CD4-positive, alpha-beta memory T cell (primary cell): Measurements from ENCODE around the gene TMEM239. TPM values are rescaled to one million over a fixed set of nuclear protein-coding genes. Genes with fewer than 3 reads are reported as not detected.
A peak's percentile ranks its signal among the peaks of the same experiment; 100 is the strongest.
"Not testable (repeated sequence)": the region's sequence is repeated elsewhere in the genome, so short reads cannot be mapped to it uniquely, and the experiment has no call there.

ENCODE experiments used
- CTCF ChIA-PET: fragments of 350-600 bp; sonication (Branson Sonifier 250); formaldehyde crosslinking; loops from one replicate; lab custom pipeline; 2021; ENCODE audit warnings: inconsistent platforms; ENCODE audit not compliant: partially characterized antibody; lab: Charles Lee
- POLR2A ChIA-PET: fragments of 350-600 bp; sonication (Branson Sonifier 250); formaldehyde crosslinking; loops from one replicate; lab custom pipeline; 2021; ENCODE audit not compliant: partially characterized antibody; lab: Charles Lee
- DNase-seq, 5 donors: peaks; one replicate each; pipeline versions ENCODE4 v3.0.0 to v3.0.0-alpha.2; 2020 to 2022; ENCODE audit warnings: mixed read lengths in 1 of 5
- H3K27ac ChIP-seq: one replicate; pipeline ENCODE4 v1.7.0; 2013; ENCODE audit warnings: low read depth, low read length
- H3K27me3 ChIP-seq: 2 replicates; pipeline ENCODE4 v1.7.0; 2013; ENCODE audit warnings: mild to moderate bottlenecking, low read length, moderate library complexity; ENCODE audit not compliant: insufficient read depth
- H3K36me3 ChIP-seq: 2 replicates; pipeline ENCODE4 v1.7.0; 2013; ENCODE audit warnings: mild to moderate bottlenecking, low read length, moderate library complexity; ENCODE audit not compliant: insufficient read depth
- H3K4me1 ChIP-seq: 2 replicates; pipeline ENCODE4 v1.7.0; 2013; ENCODE audit warnings: mild to moderate bottlenecking, low read length, moderate library complexity; ENCODE audit not compliant: insufficient read depth
- H3K4me3 ChIP-seq, 2 donors: one replicate each; pipeline ENCODE4 v1.7.0; 2013; ENCODE audit warnings: low read length in 2 of 2, mild to moderate bottlenecking in 1 of 2
- H3K9me3 ChIP-seq, 2 donors: one replicate each; pipeline ENCODE4 v1.7.0; 2013; ENCODE audit warnings: low read length in 2 of 2, control low read depth in 1 of 2; ENCODE audit not compliant: control insufficient read depth in 1 of 2
- H3K27ac Mint-ChIP-seq, 7 donors: one replicate each; pipeline ENCODE4 v1.8.0; 2020 to 2021; ENCODE audit warnings: mixed read lengths in 7 of 7, mild to moderate bottlenecking in 6 of 7, inconsistent platforms in 3 of 7, moderate library complexity in 3 of 7
- H3K27me3 Mint-ChIP-seq, 2 donors: one replicate each; pipeline ENCODE4 v1.8.0; 2020 to 2021; ENCODE audit warnings: mixed read lengths in 2 of 2
- H3K36me3 Mint-ChIP-seq, 2 donors: one replicate each; pipeline ENCODE4 v1.8.0; 2020 to 2021; ENCODE audit warnings: mixed read lengths in 2 of 2, inconsistent platforms in 1 of 2, mild to moderate bottlenecking in 1 of 2
- H3K4me1 Mint-ChIP-seq, 4 donors: one replicate each; pipeline ENCODE4 v1.8.0; 2020 to 2021; ENCODE audit warnings: mixed read lengths in 4 of 4, mild to moderate bottlenecking in 1 of 4
- H3K4me3 Mint-ChIP-seq, 8 donors: one replicate each; pipeline ENCODE4 v1.8.0; 2020 to 2021; ENCODE audit warnings: mixed read lengths in 8 of 8, mild to moderate bottlenecking in 7 of 8, moderate library complexity in 6 of 8, inconsistent platforms in 3 of 8
- H3K9me3 Mint-ChIP-seq, 8 donors: one replicate each; pipeline ENCODE4 v1.8.0; 2020 to 2021; ENCODE audit warnings: mixed read lengths in 8 of 8, mild to moderate bottlenecking in 5 of 8, inconsistent platforms in 3 of 8, moderate library complexity in 1 of 8
- intact Hi-C: fragments of 100-400 bp; cut with micrococcal nuclease; formaldehyde crosslinking; loops from one replicate; pipeline ENCODE4 v1.15.1; 2023
- polyA plus RNA-seq, 2 donors: library from polyadenylated mRNA; unstranded; fragments of 300-500 nt; fragmentation: Illumina TruSeq; gene quantifications; one replicate each; pipeline ENCODE4 v1.2.3, GENCODE V29; 2021
- total RNA-seq, 2 experiments: library from RNA; stranded (reverse); gene quantifications; one replicate each; pipeline ENCODE4 v1.2.3, GENCODE V29; 2021

The TMEM239 gene
- total RNA-seq (not detected), polyA plus RNA-seq (not detected)

GRCh38 chr20:2816030-2816582 lies at the start of gene TMEM239:
TMEM239 (plus strand) TSS chr20:2816364; CDS start chr20:2816555, 191 bp downstream.
- H3K27ac ChIP-seq = no peak within 1 kb of the TSS
- Mint-ChIP-seq H3K4me1 (peaks cover 0 to 12% (median 5%) of the 10 kb centered on the region in 4 donors), H3K4me3 (no peak within 1 kb of the TSS), H3K27me3 (peaks cover 15 to 27% of the 10 kb centered on the region in 2 donors), H3K27ac (peak within 1 kb of the TSS in 1 of 7 donors; percentile 70), H3K36me3 (peaks cover 0 to 3% of the 10 kb centered on the region in 2 donors), H3K9me3 (peaks cover 0 to 16% (median 9%) of the 10 kb centered on the region in 8 donors)
- DNase-seq = no peak
- H3K27me3 ChIP-seq = peaks cover 5% of the 10 kb centered on the region
- CTCF ChIA-PET = no interaction called here
- peaks cover 0 to 4% of the 10 kb centered on the region in 2 donors for H3K9me3 ChIP-seq
- intact Hi-C loops = no loop called here
- POLR2A ChIA-PET = no interaction called here
- no peaks in the 10 kb centered on the region for H3K4me1 ChIP-seq
- H3K36me3 ChIP-seq = no peaks in the 10 kb centered on the region
- H3K4me3 ChIP-seq = no peak within 1 kb of the TSS

- Histone ChIP-seq H3K36me3 (no peaks in the 10 kb centered on the region), H3K27ac (no peak overlapping the region), H3K4me1 (no peaks in the 10 kb centered on the region), H3K4me3 (no peak overlapping the region), H3K27me3 (no peaks in the 10 kb centered on the region), H3K9me3 (no peaks in the 10 kb centered on the region)
- Mint-ChIP-seq H3K27me3 (peaks cover 7 to 15% of the 10 kb centered on the region in 2 donors), H3K27ac (no peak overlapping the region), H3K9me3 (no peaks in the 10 kb centered on the region), H3K36me3 (no peaks in the 10 kb centered on the region), H3K4me1 (peaks cover 0 to 5% (median 0%) of the 10 kb centered on the region in 4 donors), H3K4me3 (no peak overlapping the region)
- no peak for DNase-seq
- intact Hi-C loops = no loop called here
- CTCF ChIA-PET = interaction anchor here (1.3 kb wide), 1 partner anchor 15 kb away, joined by 3 read pairs; no protein-coding TSS in a partner anchor
- POLR2A ChIA-PET = interaction anchor here (0.8 kb wide), 1 partner anchor 54 kb away, joined by 3 read pairs; no protein-coding TSS in a partner anchor
Observed at GRCh38 chr20:2767768-2768631, 48.2 kb upstream of the TMEM239 start.

GRCh38 chr20:2768632-2769015 lies 47.5 kb upstream of the TMEM239 start:
- Histone ChIP-seq H3K4me1 (no peaks in the 10 kb centered on the region), H3K36me3 (no peaks in the 10 kb centered on the region), H3K27ac (no peak overlapping the region), H3K27me3 (no peaks in the 10 kb centered on the region), H3K9me3 (no peaks in the 10 kb centered on the region), H3K4me3 (no peak overlapping the region)
- POLR2A ChIA-PET = no interaction called here
- DNase-seq = no peak
- CTCF ChIA-PET = interaction anchor here (1.6 kb wide), 1 partner anchor 15 kb away, joined by 6 read pairs; no protein-coding TSS in a partner anchor
- H3K4me1 Mint-ChIP-seq = peaks cover 0 to 5% (median 0%) of the 10 kb centered on the region in 4 donors
- H3K9me3 Mint-ChIP-seq = no peaks in the 10 kb centered on the region
- H3K4me3 Mint-ChIP-seq = no peak overlapping the region
- no peaks in the 10 kb centered on the region for H3K36me3 Mint-ChIP-seq
- intact Hi-C loops = no loop called here
- H3K27ac Mint-ChIP-seq = no peak overlapping the region
- H3K27me3 Mint-ChIP-seq = peaks cover 7 to 15% of the 10 kb centered on the region in 2 donors

GRCh38 chr20:2770091-2770490 lies 46.1 kb upstream of the TMEM239 start:
- H3K4me1 ChIP-seq, H3K36me3 ChIP-seq, H3K4me3 Mint-ChIP-seq, H3K27me3 ChIP-seq, H3K27ac ChIP-seq, DNase-seq, H3K9me3 ChIP-seq, H3K36me3 Mint-ChIP-seq, H3K9me3 Mint-ChIP-seq, H3K4me1 Mint-ChIP-seq, H3K27ac Mint-ChIP-seq, H3K4me3 ChIP-seq, POLR2A ChIA-PET, intact Hi-C loops: not testable (repeated sequence)
- H3K27me3 Mint-ChIP-seq = peaks cover 7 to 18% of the 10 kb centered on the region in 2 donors
- CTCF ChIA-PET = interaction anchor here (1.6 kb wide), 1 partner anchor 17 kb away, joined by 6 read pairs; no protein-coding TSS in a partner anchor

GRCh38 chr20:2771631-2772080 lies 44.5 kb upstream of the TMEM239 start:
- Histone ChIP-seq H3K9me3 (no peaks in the 10 kb centered on the region), H3K4me1 (no peaks in the 10 kb centered on the region), H3K4me3 (no peak overlapping the region), H3K36me3 (no peaks in the 10 kb centered on the region), H3K27me3 (no peaks in the 10 kb centered on the region), H3K27ac (no peak overlapping the region)
- Mint-ChIP-seq H3K27ac (no peak overlapping the region), H3K9me3 (peaks cover 0 to 2% (median 0%) of the 10 kb centered on the region in 8 donors), H3K36me3 (no peaks in the 10 kb centered on the region), H3K27me3 (peaks cover 7 to 18% of the 10 kb centered on the region in 2 donors), H3K4me3 (no peak overlapping the region), H3K4me1 (peaks cover 0 to 5% (median 0%) of the 10 kb centered on the region in 4 donors)
- ChIA-PET POLR2A (no interaction called here), CTCF (no interaction called here)
- DNase-seq = no peak
- intact Hi-C loops = no loop called here

GRCh38 chr20:2773812-2774211 lies 42.4 kb upstream of the TMEM239 start:
- ChIA-PET CTCF (interaction anchor here (0.9 kb wide), 1 partner anchor 21 kb away, joined by 3 read pairs; no protein-coding TSS in a partner anchor), POLR2A (no interaction called here)
- Histone ChIP-seq H3K4me1 (no peaks in the 10 kb centered on the region), H3K27ac (no peak overlapping the region), H3K4me3 (no peak overlapping the region), H3K36me3 (no peaks in the 10 kb centered on the region), H3K27me3 (no peaks in the 10 kb centered on the region), H3K9me3 (no peaks in the 10 kb centered on the region)
- Mint-ChIP-seq H3K27me3 (peaks cover 9 to 12% of the 10 kb centered on the region in 2 donors), H3K27ac (no peak overlapping the region), H3K4me1 (peaks cover 0 to 5% (median 0%) of the 10 kb centered on the region in 4 donors), H3K36me3 (no peaks in the 10 kb centered on the region), H3K4me3 (no peak overlapping the region), H3K9me3 (peaks cover 0 to 2% (median 0%) of the 10 kb centered on the region in 8 donors)
- DNase-seq = no peak
- intact Hi-C loops = no loop called here

- Mint-ChIP-seq H3K27me3 (peaks cover 5 to 14% of the 10 kb centered on the region in 2 donors), H3K27ac (no peak overlapping the region), H3K36me3 (no peaks in the 10 kb centered on the region), H3K4me1 (peaks cover 0 to 5% (median 0%) of the 10 kb centered on the region in 4 donors), H3K9me3 (peaks cover 0 to 2% (median 0%) of the 10 kb centered on the region in 8 donors), H3K4me3 (no peak overlapping the region)
- no peak overlapping the region for H3K4me3 ChIP-seq
- intact Hi-C loops = no loop called here
- no peaks in the 10 kb centered on the region for H3K27me3 ChIP-seq
- no peaks in the 10 kb centered on the region for H3K36me3 ChIP-seq
- CTCF ChIA-PET = no interaction called here
- no peaks in the 10 kb centered on the region for H3K4me1 ChIP-seq
- no peak overlapping the region for H3K27ac ChIP-seq
- POLR2A ChIA-PET = no interaction called here
- H3K9me3 ChIP-seq = no peaks in the 10 kb centered on the region
- DNase-seq = no peak
Observed at GRCh38 chr20:2775139-2775538, 41.0 kb upstream of the TMEM239 start.
